ENCODE data around the gene CXCL17.

The CXCL17 gene

GRCh38 chr19:42441049-42441445 lies 1.7 kb downstream of the CXCL17 start:
- TF ChIP-seq, protein P1, sequence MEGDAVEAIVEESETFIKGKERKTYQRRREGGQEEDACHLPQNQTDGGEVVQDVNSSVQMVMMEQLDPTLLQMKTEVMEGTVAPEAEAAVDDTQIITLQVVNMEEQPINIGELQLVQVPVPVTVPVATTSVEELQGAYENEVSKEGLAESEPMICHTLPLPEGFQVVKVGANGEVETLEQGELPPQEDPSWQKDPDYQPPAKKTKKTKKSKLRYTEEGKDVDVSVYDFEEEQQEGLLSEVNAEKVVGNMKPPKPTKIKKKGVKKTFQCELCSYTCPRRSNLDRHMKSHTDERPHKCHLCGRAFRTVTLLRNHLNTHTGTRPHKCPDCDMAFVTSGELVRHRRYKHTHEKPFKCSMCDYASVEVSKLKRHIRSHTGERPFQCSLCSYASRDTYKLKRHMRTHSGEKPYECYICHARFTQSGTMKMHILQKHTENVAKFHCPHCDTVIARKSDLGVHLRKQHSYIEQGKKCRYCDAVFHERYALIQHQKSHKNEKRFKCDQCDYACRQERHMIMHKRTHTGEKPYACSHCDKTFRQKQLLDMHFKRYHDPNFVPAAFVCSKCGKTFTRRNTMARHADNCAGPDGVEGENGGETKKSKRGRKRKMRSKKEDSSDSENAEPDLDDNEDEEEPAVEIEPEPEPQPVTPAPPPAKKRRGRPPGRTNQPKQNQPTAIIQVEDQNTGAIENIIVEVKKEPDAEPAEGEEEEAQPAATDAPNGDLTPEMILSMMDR (conservative IDR thresholded peaks at IDR 0.05; ENCODE audit: low read depth) = no peak
- no peak for DNase-seq (ENCODE audit: low spot score)
- ChIA-PET CTCF (interaction anchor here (0.6 to 1.7 kb wide), 6 partner anchors 9 to 209 kb away, joined by 3 to 12 read pairs (median 6); no protein-coding TSS in a partner anchor), POLR2A (ENCODE audit: low non-redundant PET) (no interaction called here)
- no peak overlapping the region for H3K27ac ChIP-seq

DNA sequence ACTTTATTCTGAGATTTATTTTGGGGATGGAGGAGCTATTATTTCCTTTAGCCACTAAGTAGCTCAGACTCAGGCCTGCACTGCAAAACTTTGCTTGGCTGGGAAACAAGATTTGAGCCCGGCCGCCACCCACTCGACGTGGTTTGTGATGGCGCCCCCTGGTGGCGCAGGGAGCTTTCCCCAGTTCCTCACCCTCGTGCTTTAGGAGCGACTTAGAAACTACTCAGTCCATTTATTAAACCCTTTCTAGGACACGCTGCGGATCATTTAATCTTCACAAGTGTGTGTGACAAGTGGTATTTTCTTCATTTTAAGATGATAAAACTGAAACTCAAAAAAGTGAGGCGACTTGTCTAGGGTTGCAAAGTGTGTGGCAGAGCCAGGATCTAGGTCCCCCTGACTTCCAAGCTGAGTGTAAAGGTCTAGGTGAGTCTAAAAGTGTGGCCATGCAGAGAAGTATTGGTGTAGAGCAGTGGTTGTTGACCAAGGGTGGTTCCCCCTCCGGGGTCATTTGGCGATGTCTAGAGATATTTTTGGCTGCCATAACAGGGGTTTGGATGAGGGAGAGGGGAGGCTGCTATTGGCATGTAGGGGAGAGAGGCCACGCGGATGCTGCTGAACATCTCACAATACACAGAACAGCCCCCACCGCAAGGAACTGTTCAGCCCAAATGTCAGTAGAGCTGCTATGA lies 2.2 kb downstream of the CXCL17 start:
- DNase-seq (ENCODE audit: low spot score) = peak; percentile 55
- TF ChIP-seq, protein P1 (conservative IDR thresholded peaks at IDR 0.05; ENCODE audit: low read depth) = peak; percentile 83
- ChIA-PET POLR2A (ENCODE audit: low non-redundant PET) (no interaction called here), CTCF (interaction anchor here (0.6 to 1.7 kb wide), 11 partner anchors 10 to 875 kb away, joined by 3 to 12 read pairs (median 4); no protein-coding TSS in a partner anchor)
- no peak overlapping the region for H3K27ac ChIP-seq

GRCh38 chr19:42436006-42436405 lies 6.7 kb downstream of the CXCL17 start:
- POLR2A ChIA-PET (ENCODE audit: low non-redundant PET) = no interaction called here
- no peak overlapping the region for H3K27ac ChIP-seq
- TF ChIP-seq, protein P1 (conservative IDR thresholded peaks at IDR 0.05; ENCODE audit: low read depth) = no peak
- CTCF ChIA-PET = interaction anchor here (0.7 to 2.1 kb wide), 2 partner anchors 16 to 260 kb away, joined by 4 to 8 read pairs; no protein-coding TSS in a partner anchor
- no peak for DNase-seq (ENCODE audit: low spot score)

- no peak for DNase-seq (ENCODE audit: low spot score)
- POLR2A ChIA-PET (ENCODE audit: low non-redundant PET) = no interaction called here
- TF ChIP-seq, protein P1 (conservative IDR thresholded peaks at IDR 0.05; ENCODE audit: low read depth) = no peak
- CTCF ChIA-PET = interaction anchor here (0.5 to 2.1 kb wide), 4 partner anchors 15 to 1810 kb away, joined by 3 to 8 read pairs (median 4); no protein-coding TSS in a partner anchor
- H3K27ac ChIP-seq = no peak overlapping the region
Measured at GRCh38 chr19:42435316-42435715, 7.4 kb downstream of the CXCL17 start.

DNA sequence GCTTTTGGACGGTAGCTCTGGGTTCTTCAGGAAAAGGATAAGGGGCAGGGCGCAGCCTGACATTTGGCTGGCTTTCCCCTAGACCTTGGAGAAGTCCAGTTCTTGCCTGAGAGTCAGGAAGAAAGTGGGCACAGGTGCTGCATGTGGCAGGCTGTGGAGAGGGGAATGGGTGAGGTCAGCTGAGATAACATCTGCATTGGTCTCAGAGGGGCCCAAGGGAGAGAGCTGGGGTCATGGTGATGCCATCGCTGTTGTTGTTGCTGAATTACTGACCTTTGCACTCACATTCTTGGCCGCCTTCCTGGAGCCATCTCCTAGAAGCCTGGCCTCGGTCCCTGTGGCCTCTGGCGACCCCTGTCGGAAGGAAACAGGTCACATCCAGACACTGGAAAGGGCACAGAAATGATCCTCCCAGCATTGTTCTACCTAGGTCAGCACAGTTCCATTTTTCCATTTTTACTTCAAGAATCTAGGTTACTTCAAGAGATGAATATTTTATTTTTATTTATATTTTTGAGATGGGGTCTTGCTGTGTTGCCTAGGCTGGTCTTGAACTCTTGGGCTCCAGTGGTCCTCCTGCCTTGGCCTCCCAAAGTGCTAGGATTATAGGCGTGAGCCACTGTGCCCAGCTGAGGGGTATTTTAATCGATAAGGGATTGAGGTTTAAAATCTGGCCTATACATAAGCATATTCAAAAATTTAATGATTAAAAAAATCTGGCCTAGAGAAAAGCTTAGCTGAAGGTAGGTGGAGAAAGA lies 9.1 kb downstream of the CXCL17 start:
- TF ChIP-seq, protein P1 (conservative IDR thresholded peaks at IDR 0.05; ENCODE audit: low read depth) = peak; percentile 82
- no peak overlapping the region for H3K27ac ChIP-seq
- DNase-seq (ENCODE audit: low spot score) = no peak
- ChIA-PET POLR2A (ENCODE audit: low non-redundant PET) (interaction anchor here (0.6 kb wide), 1 partner anchor 301 kb away, joined by 5 read pairs; no protein-coding TSS in a partner anchor), CTCF (interaction anchor here (0.6 to 2.1 kb wide), 13 partner anchors 9 to 1062 kb away, joined by 3 to 8 read pairs (median 4); no protein-coding TSS in a partner anchor)

- no peak overlapping the region for H3K27ac ChIP-seq
- no peak for DNase-seq (ENCODE audit: low spot score)
- TF ChIP-seq, protein P1 (conservative IDR thresholded peaks at IDR 0.05; ENCODE audit: low read depth) = no peak
- ChIA-PET CTCF (no interaction called here), POLR2A (ENCODE audit: low non-redundant PET) (no interaction called here)
Measured at GRCh38 chr19:42431486-42431885, 11.3 kb downstream of the CXCL17 start.
